Measurements from ENCODE around the gene SLC25A42.
A peak's percentile ranks its signal among the peaks of the same experiment; 100 is the strongest.
"Not testable (repeated sequence)": the region's sequence is repeated elsewhere in the genome, so short reads cannot be mapped to it uniquely, and the experiment has no call there.

SLC25A42 gene, protein sequence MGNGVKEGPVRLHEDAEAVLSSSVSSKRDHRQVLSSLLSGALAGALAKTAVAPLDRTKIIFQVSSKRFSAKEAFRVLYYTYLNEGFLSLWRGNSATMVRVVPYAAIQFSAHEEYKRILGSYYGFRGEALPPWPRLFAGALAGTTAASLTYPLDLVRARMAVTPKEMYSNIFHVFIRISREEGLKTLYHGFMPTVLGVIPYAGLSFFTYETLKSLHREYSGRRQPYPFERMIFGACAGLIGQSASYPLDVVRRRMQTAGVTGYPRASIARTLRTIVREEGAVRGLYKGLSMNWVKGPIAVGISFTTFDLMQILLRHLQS

DNA sequence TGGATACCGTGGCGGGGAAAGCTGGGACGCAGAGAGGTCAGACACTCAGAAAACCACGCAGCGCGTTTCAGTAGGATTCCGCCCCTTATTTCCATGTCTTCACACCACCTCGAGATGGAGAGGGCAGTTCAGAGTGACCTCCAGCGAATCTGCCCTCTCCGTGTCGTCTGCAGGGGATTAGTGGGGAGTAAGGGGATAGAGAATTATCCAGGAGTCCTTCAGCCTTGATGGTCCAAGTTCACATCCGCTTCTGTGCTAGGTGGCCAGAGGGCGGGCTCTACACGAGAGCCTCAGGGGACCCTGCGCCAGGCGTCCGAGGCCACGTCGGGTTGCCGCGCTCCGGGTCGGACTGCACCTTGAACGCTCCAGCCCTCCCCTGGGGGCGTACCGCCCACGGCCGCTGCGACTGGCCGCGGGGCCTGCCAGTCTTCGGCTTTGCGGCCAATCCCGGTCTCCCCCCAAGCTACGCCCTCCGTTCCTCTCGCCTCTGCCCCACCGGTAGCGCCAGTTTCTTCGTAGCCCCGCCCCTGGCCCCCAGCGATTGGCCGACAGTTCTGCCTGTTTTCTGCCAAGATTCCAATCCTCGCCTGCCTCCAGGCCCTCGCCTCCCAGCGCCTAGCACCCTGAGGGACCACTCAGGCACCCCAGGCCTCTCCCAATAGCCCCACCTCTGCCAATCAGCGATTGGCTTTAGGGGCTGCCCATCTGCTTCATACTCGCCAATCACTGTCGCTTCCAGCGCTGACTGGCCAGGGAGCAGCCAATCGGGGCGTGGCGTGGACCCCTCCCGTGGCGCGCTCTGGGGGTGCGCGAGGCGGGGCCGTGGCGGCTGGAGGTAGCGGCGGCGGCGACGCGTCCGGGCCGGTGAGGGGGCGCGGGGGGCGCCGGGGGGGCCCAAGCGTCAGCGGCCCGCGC is at the start of gene SLC25A42:
Gene SLC25A42 (plus strand): TSS at position 812 of the 915 bp plus-strand sequence. CDS start 32,131 bp downstream, outside the sequence.
- FAIRE-seq (peak; percentile 97), DNase-seq (ENCODE audit: insufficient read length, low spot score) (peak; percentile 100)

DNA sequence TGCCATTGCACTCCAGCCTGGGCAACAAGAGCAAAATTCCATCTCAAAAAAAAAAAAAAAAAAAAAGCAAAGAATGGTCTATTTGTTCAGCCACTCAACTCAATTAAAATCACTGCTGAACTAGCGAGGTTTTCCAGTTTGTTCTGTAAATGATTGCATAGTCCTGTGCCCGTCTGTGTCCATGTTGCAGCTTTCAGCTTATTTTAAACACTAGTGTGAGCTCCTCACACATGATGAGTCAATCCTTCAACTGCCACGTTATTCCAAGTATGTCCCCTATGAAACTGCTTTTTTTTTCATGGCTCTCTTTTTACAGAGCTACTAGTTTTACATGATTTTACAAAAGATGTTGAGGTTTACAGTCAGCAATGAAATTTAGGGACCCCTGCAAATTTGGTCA is 42.7 kb upstream of the SLC25A42 start:
- no peak for DNase-seq (ENCODE audit: insufficient read length, low spot score)
- FAIRE-seq: no peak

DNA sequence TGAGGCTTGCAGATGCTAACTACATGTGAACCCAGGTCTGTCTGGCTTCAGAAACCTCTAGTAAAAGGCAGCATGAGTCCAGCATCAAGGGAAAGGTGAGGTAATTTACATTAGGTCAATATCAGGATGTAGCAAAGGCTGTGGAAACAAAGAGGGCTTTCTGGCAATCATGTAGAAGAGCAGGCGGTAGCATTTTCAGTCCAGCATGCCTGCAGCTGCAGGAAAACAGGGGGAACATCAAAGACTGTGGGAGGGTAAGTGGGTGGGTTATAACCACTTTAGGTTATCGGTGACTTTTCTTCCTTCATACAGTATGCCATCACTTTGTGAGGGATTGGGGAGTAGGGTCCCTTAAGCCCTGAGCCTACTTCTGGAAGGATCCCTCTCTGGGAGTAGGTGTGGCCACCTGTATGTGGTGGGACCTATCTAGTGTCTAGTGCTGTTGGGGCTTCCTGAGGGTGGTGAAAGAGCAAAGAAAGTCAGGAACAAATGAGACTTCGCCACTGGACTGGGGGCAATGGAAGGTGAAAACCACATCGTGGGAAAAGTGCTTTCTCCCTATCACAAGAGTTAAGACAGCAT is 41.3 kb upstream of the SLC25A42 start:
- FAIRE-seq (no peak), DNase-seq (ENCODE audit: insufficient read length, low spot score) (no peak)

DNA sequence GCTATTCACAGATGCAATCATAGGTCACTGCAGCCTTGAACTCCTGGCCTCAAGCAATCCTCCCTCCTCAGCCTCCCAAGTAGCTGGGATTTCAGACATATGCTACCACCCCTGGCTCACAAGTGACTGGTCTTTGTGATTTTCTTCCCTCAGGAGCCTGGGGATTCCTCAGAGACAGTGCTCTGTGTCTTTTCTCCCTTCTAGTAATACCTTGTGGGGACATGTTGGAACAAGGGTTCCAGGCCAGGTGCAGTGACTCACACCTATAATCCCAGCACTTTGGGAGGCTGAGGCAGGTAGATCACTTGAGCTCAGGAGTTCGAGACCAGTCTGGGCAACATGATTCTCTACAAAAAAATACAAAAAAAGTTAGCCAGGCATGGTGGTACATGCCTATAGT is 40.4 kb upstream of the SLC25A42 start:
- DNase-seq (ENCODE audit: insufficient read length, low spot score); FAIRE-seq: not testable (repeated sequence)

DNA sequence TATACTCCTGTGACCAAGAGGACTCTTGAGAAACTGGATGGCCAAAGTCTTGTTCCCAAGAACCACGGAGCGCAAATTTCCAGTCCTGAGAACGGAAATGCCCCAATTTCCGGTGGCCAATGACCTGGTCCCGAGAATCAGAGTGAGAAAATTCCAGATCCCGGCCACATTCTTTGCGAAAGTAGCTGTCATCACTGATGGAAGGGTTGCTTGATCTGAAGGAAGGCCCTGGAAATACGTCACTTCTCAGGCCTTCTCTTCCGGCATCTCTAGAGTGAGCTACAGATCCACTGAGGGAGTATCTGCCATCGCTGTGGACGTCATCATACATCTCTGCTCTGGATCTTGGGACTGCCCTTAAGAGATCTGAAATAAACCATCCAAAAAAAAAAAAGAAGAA is 37.9 kb upstream of the SLC25A42 start:
- no peak for FAIRE-seq

DNA sequence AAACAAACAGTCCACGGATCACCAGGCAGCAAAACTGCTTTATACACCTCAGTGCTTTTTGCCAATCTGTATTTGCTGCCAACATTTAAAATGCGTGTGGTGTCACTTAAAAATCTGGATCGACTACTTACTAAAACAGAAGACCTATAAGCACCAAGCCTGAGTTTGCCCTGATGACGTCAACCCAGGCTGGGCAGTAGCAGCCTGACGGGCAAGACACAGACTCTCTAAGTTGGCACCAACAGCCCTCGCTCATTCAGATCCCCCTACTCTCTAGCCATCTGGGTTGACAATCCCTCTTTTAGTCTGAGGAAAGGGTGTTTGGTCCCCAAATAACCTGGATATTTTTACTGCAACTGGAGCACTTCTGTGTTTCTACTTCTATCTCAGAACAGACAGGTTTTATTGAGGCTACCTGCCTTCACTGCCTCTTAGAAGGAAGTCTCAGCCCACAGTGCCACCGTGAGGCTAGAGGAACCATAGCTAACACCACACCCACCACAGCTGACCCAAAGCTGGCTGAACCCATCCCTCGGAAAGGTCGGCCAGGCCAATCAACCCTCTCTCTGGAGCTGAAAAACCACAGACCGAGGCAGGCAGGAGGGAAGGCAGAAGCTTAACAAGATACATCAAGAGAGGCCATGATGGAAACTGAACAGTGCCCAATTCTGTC is 37.4 kb upstream of the SLC25A42 start:
- no peak for DNase-seq (ENCODE audit: insufficient read length, low spot score)
- FAIRE-seq: no peak

More for the DNA sequence above, 37.9 kb upstream of the SLC25A42 start:
- no peak for DNase-seq (ENCODE audit: insufficient read length, low spot score)

DNA sequence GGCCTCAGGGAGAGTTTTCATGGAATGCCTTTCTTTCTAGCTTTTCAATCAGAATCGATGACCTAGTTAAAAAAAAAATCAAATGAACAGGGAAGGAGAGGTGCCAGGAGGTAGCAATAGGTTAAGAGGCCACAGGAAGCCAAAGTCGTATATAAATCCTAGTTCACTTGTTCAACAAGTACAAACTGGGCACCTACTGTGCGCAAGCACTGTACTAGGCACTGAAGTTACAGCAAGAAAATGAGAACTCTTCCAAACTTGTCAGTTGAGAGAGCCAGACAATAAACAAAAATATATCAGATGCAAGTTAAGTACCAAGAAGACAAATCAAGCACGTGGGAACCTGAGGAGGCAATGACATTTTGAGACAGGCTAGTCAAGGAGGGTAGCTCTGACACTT is 36.6 kb upstream of the SLC25A42 start:
- FAIRE-seq: no peak
- DNase-seq (ENCODE audit: insufficient read length, low spot score): no peak

DNA sequence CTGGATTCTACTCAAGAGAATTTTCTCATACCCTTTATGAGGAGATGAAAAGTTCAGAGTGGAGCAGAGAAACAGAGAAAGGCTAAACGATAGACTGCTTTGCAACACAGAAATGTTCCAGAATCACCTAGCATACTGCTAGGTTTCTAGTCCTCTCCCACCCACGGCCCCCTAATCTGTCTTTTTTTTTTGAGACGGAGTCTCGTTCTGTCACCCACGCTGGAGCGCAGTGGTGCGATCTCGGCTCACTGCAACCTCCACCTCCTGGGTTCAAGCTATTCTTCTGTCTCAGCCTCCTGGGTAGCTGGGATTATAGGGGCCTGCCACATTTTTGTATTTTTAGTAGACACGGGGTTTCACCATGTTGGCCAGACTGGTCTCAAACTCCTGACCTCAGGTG is 35.3 kb upstream of the SLC25A42 start:
- DNase-seq (ENCODE audit: insufficient read length, low spot score) (no peak), FAIRE-seq (no peak)

DNA sequence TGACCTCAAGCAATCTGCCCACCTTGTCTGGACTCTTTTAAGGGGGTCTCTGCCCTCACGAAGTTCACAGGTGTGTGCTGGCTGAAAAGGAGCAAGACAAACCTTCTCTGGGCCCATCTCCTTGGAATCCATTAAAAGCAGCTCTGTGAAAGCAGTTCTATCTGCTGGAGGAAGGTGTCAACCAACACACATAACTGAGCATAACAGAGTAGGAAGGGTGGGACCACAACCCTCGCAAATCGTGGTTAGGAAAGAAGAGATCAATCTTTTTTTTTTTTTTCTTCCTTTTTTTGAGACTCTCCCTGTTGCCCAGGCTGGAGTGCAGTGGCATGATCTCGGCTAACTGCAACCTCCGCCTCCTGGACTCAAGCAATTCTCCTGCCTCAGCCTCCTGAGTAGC is 31.9 kb upstream of the SLC25A42 start:
- no peak for FAIRE-seq
- DNase-seq (ENCODE audit: insufficient read length, low spot score): no peak

DNA sequence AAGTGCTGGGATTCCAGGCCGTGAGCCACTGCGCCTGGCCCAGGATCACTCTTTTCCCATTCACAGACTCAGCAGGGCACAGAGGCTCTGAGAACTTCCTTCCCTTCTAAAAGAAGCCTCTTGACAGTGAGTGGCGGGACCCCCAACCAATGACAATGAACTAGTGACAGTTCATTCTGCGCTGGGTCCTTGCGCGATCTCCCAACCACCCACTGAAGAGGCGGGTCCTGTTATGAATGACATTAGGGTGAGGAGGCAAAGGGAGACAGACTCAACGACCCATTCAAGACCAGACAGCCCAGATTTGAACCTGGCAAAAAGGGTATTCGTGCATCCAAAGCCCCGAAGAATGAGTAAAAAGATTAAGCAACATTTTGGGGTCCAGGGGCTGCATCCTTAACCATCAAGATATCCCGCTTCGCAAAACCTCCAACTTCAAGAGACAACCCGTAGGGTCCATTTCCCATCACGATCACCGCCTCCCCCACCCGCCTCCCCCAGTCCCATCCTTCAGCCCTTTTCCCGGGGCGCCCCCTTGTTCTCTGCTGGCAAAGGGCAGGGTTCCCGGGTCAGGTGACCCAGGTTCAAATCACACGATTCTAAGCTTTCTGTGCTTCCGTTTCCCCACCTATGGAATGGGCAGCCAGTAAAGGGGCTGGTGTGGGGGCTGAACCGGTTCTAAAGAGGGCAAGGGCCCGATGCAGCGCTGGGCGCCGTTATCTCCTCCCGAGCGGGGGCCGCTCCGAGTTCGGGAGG is 31.2 kb upstream of the SLC25A42 start:
- DNase-seq (ENCODE audit: insufficient read length, low spot score) (peak; percentile 91), FAIRE-seq (peak; percentile 79)

DNA sequence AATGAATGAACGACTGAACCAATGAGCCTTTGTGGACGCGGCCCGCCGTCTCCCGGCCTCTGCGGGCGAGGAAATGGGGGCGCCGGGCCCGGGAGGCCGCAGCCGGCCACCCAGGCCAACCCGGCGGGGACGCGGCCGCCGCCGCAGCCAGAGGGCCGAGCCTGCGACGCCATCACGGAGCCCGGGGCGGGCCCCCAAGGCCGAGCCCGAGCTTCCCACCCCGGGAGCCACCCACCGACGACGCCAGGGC is 30.7 kb upstream of the SLC25A42 start:
- FAIRE-seq: no peak
- DNase-seq (ENCODE audit: insufficient read length, low spot score): no peak

DNA sequence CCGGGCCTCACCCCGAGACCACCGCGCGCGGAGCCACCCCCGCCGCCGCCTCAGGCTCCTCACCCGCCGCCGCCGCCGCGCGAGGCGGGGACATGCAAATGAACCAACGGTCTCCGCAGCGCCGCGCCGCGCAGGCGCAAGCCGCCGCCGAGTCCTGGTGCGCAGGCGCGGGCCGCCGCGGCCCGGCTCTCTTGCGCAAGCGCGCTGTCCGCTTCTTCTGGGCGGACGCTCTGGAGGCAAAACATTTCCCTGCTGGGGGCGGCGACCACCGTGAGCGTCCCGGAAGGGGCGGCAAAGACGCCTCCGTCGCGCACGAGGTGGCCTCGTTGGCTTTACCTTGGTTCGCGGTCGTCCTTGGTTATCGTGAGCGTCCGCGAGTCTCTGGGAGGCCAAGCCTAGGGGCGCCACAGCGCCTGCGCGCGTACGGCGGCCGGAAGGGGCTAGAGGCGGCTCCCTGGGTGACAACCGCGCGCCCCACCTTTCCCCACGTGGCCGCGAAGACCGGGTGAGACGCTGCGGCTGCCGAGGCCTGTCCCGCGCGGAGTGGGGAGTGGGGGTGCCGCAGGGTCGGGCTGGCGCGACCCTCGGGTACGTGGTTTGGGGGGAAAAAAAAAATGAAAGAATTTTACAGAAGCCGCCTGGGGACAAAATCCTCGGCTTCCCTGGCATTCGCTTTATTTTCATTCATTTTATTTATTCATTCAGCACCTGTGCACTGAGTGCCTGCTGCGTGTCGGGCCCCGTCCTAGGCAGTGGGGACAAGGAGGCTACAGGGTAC is 30.2 kb upstream of the SLC25A42 start, which contains the start of the genes ARMC6 and SUGP2:
Gene ARMC6 (plus strand): TSS at position 178 of the 778 bp plus-strand sequence. CDS start 607 bp downstream, outside the sequence.
Gene SUGP2 (minus strand): TSS at position 92 of the 778 bp plus-strand sequence. CDS start 2,446 bp downstream, outside the sequence.
- FAIRE-seq: peak; percentile 45
- peak; percentile 94 for DNase-seq (ENCODE audit: insufficient read length, low spot score)

DNA sequence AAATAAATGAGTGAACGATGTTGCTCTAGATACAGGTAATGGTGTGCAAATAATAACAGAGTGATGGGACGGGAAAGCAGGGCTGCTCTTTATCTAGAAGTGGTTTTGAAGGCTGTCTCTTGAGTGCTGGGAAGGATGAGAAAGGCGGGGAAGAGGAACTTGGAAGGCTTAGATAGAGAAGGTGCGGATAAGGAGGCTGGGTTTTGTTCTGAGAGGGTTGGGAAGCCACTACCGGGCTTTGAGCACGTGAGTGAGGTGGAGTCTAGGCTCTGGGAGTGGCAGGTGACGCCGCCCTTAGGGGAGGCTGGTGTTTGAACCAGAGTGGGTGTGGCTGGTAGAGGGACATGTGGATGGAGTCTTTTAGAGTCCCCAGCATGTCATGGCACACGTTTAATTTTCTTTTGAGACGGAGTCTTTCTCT is 29.6 kb upstream of the SLC25A42 start:
- DNase-seq (ENCODE audit: insufficient read length, low spot score): peak; percentile 84
- FAIRE-seq: peak; percentile 86

DNA sequence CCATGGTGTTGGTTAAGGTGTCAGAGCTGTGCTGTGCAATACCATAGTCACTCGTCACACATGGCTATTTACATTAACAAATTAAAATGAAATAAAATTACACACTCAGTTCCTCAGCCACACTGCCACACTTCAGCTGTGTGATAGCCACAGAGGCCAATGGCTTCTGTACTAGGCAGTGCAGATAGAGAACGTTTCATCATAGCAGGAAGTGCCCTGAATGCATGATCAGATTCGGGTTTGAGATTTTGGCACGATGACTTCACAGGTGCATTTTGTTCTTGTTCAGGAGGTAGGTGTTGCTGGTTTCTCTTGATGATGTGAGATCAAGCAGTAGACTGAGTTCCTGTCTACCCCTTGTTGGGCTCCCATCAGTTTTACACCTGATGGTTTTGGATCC is 23.9 kb upstream of the SLC25A42 start:
- no peak for DNase-seq (ENCODE audit: insufficient read length, low spot score)
- no peak for FAIRE-seq

DNA sequence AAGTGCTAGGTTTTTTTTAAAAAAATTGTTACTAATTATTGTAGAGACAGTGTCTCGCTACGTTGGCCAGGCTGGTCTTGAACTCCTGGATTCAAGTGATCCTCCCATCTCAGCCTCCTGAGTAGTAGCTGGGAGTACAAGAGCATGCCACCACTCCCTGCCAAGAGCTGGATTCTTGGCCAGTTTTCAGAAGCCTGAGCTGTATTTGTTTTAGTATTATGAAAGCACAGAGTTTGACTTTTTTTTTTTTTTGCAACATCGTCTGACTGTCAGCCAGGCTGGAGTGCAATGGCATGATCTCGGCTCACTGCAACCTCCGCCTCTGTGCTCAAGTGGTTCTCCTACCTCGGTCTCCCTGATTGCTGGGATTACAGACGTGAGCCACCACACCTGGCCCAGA is 23.4 kb upstream of the SLC25A42 start:
- DNase-seq (ENCODE audit: insufficient read length, low spot score) (no peak), FAIRE-seq (no peak)

DNA sequence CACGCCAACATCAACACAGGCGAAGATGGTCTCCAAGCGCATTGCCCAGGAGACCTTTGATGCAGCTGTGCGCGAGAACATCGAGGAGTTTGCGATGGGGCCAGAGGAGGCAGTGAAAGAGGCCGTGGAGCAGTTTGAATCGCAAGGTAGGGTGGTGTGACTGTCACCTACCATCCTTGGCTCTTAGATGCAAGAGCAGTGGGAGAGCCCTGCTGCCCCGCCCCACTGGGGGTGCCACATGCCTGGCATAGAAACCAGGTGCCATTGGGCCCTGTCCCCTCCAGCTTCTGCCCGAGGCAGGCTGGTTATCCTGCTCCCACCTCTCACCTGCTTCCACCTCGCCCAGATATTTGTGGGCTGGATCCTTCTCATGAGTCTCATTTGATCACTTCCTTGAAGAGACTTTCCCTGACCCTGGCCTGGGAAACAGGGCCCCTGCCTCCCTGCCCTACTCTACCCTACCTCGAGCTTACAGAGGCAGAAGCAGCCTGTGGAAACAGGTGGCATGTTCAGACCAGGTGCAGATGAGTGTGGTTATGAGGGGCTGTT is 21.0 kb upstream of the SLC25A42 start:
- FAIRE-seq (no peak), DNase-seq (ENCODE audit: insufficient read length, low spot score) (no peak)

DNA sequence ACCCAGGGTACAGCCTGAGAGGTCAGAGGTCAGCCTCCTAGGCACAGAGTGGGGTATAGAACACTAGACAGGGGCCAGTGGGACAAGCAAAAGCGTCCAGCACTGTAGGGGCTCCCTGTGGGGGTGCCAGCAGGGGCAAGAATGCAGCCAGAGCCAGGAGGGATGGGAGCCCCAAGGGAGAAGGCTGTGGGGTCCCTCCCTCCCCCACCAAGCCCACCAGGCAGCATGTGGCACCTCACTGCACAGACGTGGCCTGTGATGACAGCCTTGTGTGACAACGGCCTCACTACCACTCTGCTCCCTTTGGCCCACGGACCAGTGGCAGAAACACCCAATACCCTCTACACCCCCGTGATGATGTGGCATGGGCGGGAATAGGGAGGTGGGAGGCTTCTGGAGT is 20.3 kb upstream of the SLC25A42 start:
- FAIRE-seq: no peak
- no peak for DNase-seq (ENCODE audit: insufficient read length, low spot score)

DNA sequence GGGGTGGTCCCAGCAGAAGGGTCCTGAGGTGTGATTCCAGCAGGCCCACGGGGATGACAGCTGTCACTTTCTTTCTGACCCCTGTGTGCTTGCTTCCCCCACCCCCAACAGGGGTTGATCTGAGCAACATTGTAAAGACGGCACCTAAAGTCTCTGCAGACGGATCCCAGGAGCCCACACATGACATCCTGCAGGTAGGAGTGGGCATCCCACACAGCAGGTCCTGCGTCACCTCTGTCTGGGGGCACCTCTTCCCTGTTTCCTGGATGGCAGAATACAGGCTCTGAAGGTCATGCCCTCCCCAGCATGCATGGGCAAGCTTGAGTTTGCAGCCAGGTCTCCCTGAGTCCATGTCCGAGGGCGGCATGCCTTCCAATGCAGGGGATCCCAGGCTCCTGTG is 19.9 kb upstream of the SLC25A42 start:
- FAIRE-seq (no peak), DNase-seq (ENCODE audit: insufficient read length, low spot score) (no peak)

DNA sequence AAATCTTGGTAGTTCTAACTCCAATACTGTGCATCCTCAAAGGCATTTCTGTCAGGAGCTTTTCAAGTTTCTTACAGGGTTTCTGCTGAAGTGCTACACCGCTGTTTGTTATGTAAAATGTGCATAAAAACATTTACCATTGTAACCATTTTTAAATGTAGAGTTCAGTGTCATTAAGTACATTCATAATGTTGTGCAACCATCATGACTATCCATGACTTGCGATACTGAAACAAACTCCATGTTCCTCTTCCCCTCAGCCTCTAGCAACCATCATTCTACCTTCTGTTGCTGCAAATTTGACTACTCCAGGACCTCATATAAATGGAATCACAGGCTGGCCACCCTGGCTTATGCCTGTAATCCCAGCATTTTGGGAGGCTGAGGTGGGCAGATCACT is 14.4 kb upstream of the SLC25A42 start:
- FAIRE-seq (no peak), DNase-seq (ENCODE audit: insufficient read length, low spot score) (no peak)

Data from GM19239 (cell line).